ENCODE measurements around the gene ATOH8.

- TF ChIP-seq, protein P1, sequence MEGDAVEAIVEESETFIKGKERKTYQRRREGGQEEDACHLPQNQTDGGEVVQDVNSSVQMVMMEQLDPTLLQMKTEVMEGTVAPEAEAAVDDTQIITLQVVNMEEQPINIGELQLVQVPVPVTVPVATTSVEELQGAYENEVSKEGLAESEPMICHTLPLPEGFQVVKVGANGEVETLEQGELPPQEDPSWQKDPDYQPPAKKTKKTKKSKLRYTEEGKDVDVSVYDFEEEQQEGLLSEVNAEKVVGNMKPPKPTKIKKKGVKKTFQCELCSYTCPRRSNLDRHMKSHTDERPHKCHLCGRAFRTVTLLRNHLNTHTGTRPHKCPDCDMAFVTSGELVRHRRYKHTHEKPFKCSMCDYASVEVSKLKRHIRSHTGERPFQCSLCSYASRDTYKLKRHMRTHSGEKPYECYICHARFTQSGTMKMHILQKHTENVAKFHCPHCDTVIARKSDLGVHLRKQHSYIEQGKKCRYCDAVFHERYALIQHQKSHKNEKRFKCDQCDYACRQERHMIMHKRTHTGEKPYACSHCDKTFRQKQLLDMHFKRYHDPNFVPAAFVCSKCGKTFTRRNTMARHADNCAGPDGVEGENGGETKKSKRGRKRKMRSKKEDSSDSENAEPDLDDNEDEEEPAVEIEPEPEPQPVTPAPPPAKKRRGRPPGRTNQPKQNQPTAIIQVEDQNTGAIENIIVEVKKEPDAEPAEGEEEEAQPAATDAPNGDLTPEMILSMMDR (IDR thresholded peaks at IDR 0.05; ENCODE audit: low read length): peak; percentile 52; the same call in 1 of the 2 replicates
- TF ChIP-seq EZH2 (IDR thresholded peaks at IDR 0.05; ENCODE audit: borderline replicate concordance, low read length): no peak
Measured at GRCh38 chr2:85804583-85804982, 50.8 kb downstream of the ATOH8 start.

Measured in OCI-LY1 (cell line).